Activated CD8-positive, alpha-beta T cell treated with anti-CD3 and anti-CD28 coated beads for 36 hours (primary cell): ENCODE data around the gene MAEA. TPM values are rescaled to one million over a fixed set of nuclear protein-coding genes. Genes with fewer than 3 reads are reported as not detected.

Experiments used
- ATAC-seq: fragments of 200-7000 bp; cut with Tn5 transposase; one replicate; pipeline ENCODE4 v1.10.0; 2021; ENCODE audit warnings: mild to moderate bottlenecking, moderate library complexity
- CTCF ChIA-PET: fragments of 350-600 bp; sonication (Branson Sonifier 250); formaldehyde crosslinking; loops from one replicate; lab custom pipeline; 2021; ENCODE audit warnings: antibody characterized with exemption; lab: Charles Lee
- POLR2A ChIA-PET: fragments of 350-600 bp; sonication (Branson Sonifier 250); formaldehyde crosslinking; loops from one replicate; lab custom pipeline; 2021; ENCODE audit warnings: antibody characterized with exemption; lab: Charles Lee
- DNase-seq: peaks from one replicate; pipeline ENCODE4 v3.0.0-alpha.2; 2020
- H3K27ac Mint-ChIP-seq: one replicate; pipeline ENCODE4 v1.8.0; 2021; ENCODE audit warnings: mild to moderate bottlenecking, mixed read lengths
- H3K27me3 Mint-ChIP-seq: one replicate; pipeline ENCODE4 v1.8.0; 2021; ENCODE audit warnings: mixed read lengths
- H3K36me3 Mint-ChIP-seq: one replicate; pipeline ENCODE4 v1.8.0; 2021; ENCODE audit warnings: low read depth, mixed read lengths
- H3K4me1 Mint-ChIP-seq: one replicate; pipeline ENCODE4 v1.8.0; 2021; ENCODE audit warnings: low read depth, mixed read lengths
- H3K4me3 Mint-ChIP-seq: one replicate; pipeline ENCODE4 v1.8.0; 2021; ENCODE audit warnings: mild to moderate bottlenecking, moderate library complexity, mixed read lengths
- H3K9me3 Mint-ChIP-seq: one replicate; pipeline ENCODE4 v1.8.0; 2021; ENCODE audit warnings: mixed read lengths
- intact Hi-C: fragments of 100-400 bp; cut with micrococcal nuclease; formaldehyde crosslinking; loops from one replicate; pipeline ENCODE4 v1.10.0; 2022
- total RNA-seq, 2 experiments: library from RNA; stranded (reverse); gene quantifications; one replicate each; pipeline ENCODE4 v1.2.3, GENCODE V29; 2021
- TF ChIP-seq, protein P1 (sequence below): fragments of 200-600 bp; IDR thresholded peaks from one replicate; pipeline ENCODE4 v1.8.0; 2022; ENCODE audit warnings: antibody characterized with exemption, mild to moderate bottlenecking

The MAEA gene
- total RNA-seq, 2 experiments from 2014 or later: 32.3 to 37.0 TPM

DNA sequence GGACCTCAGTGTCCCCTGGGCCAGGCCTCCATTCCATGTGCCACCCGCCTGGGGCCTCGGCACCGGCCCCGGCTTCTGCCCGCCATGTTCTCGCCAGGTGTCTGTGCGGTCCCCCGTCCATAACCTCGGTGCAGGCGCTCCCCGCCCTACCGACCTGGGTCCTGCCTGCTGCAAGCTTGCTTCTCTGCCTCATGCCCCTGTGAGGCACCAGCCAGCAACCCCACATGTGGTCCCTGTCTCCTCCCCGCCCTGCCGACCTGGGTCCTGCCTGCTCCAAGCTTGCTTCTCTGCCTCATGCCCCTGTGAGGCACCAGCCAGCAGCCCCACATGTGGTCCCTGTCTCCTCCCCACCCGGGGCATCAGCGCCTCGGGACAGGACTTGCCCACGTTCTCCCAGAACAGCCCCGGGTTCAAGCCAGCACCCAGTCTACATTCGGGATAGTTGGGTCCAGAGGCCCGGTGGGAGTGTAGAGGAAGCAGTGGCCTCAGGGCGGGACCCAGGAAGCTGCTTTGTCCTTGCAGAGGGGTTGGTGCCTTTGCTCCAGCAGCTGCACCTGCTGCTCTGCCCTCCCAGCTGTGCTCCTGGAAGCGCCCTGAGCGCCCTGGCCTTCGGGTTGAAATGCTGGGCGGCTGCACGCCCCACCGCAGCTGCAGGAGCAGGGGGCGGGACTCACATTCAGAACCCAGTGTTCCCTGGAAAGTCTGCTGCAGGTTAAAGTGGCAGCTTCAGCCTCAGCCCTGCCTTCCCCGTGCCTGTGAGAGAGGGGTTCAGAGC is 37.2 kb downstream of the MAEA start:
- Mint-ChIP-seq H3K9me3 (no peaks in the 10 kb centered on the region), H3K36me3 (peaks cover 22% of the 10 kb centered on the region), H3K4me1 (peaks cover 28% of the 10 kb centered on the region), H3K27ac (no peak overlapping the region), H3K27me3 (no peaks in the 10 kb centered on the region), H3K4me3 (no peak overlapping the region)
- ChIA-PET POLR2A (no interaction called here), CTCF (no interaction called here)
- no peak for ATAC-seq
- TF ChIP-seq, protein P1, sequence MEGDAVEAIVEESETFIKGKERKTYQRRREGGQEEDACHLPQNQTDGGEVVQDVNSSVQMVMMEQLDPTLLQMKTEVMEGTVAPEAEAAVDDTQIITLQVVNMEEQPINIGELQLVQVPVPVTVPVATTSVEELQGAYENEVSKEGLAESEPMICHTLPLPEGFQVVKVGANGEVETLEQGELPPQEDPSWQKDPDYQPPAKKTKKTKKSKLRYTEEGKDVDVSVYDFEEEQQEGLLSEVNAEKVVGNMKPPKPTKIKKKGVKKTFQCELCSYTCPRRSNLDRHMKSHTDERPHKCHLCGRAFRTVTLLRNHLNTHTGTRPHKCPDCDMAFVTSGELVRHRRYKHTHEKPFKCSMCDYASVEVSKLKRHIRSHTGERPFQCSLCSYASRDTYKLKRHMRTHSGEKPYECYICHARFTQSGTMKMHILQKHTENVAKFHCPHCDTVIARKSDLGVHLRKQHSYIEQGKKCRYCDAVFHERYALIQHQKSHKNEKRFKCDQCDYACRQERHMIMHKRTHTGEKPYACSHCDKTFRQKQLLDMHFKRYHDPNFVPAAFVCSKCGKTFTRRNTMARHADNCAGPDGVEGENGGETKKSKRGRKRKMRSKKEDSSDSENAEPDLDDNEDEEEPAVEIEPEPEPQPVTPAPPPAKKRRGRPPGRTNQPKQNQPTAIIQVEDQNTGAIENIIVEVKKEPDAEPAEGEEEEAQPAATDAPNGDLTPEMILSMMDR: no peak
- DNase-seq: no peak
- intact Hi-C loops: no loop called here

DNA sequence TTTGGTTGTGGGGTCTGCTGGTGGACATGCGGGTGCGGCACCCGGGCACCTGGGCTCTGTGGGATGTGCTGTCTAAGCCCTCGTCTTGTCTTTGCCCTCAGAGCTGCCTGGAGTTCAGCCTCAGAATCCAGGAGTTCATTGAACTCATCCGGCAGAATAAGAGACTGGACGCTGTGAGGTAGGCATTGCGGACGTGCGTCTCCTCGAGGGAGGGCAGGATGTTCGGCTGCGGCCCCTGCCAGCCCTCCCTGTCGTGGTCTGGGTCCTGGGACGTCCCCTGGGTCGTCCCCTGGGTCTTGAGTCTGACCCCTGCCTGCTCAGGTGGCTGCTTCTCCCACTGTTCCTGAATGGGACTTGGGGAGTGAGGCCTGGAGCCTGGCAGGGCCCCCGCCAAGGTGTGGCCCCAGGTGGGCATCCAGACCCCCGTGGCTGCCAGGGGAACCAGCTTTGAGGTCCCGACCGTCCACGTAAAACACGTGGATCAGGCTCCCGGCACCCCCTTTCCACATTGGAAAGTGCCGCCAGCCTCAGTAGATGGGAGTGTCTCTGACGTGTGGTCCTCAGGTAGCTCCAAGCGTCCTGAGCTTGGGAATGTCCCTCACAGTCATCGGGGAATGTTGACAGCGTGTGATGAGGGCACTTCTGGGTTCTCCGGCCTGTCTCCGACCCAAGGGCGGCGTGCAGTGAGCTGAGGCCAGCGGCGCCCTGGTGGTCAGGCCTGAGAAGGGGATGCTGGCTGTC is 38.0 kb downstream of the MAEA start:
- ATAC-seq (no peak), DNase-seq (no peak)
- TF ChIP-seq, protein P1: no peak
- POLR2A ChIA-PET: no interaction called here
- H3K9me3 Mint-ChIP-seq: no peaks in the 10 kb centered on the region
- no peak overlapping the region for H3K4me3 Mint-ChIP-seq
- H3K27ac Mint-ChIP-seq: no peak overlapping the region
- H3K27me3 Mint-ChIP-seq: no peaks in the 10 kb centered on the region
- intact Hi-C loops: no loop called here
- H3K36me3 Mint-ChIP-seq: peaks cover 23% of the 10 kb centered on the region
- CTCF ChIA-PET: no interaction called here
- peaks cover 30% of the 10 kb centered on the region for H3K4me1 Mint-ChIP-seq

DNA sequence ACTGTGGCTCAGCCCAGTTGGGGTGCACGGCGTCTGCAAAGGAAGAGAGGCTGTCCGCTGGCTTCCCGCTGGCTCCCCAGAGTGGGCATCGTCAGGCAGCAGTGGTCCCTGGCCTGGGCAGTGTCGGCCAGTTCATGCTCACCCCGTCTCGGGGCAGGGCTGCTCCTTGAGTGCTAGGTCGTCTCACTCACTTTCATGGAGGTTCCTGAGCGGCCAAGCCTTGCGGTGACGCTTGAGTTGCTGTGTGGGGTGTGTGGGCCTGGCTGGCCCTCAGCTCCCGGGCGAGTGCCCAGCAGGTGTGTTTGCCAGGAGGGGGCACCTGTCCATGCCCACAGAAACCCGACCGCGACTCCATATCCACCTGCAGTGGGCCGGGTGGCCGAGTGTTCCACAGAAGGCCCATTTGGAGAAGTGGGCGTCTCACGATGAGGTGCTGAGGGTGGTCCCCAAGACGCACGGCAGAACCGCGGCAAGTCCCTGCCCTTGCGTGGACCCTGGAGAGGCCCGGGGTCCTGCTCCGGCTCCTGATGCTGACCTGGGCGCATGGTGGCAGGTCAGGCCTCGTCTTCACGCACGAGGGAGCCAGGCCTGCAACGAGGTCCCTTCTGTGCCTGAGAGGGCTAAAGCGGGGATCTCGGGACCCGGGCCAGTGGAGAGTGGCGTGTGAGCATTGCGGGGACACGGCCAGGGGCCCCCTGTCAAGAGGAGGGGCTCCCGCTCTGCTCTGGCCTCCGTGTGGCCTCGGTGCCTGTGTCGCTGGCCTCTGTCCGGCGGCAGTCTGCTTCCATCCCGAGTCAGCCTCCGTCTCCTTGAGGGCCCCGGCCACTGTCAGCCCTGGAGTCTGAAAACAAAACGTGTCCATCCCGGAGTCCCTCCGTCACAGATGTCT is 38.8 kb downstream of the MAEA start:
- POLR2A ChIA-PET: no interaction called here
- Mint-ChIP-seq H3K9me3 (no peaks in the 10 kb centered on the region), H3K27ac (peak overlapping the region; percentile 68), H3K36me3 (peaks cover 20% of the 10 kb centered on the region), H3K4me1 (peaks cover 30% of the 10 kb centered on the region), H3K4me3 (no peak overlapping the region), H3K27me3 (no peaks in the 10 kb centered on the region)
- TF ChIP-seq, protein P1: no peak
- no peak for DNase-seq
- CTCF ChIA-PET: interaction anchor here (1.8 kb wide), 1 partner anchor 10 kb away, joined by 6 read pairs; no protein-coding TSS in a partner anchor
- ATAC-seq: no peak
- intact Hi-C loops: no loop called here

DNA sequence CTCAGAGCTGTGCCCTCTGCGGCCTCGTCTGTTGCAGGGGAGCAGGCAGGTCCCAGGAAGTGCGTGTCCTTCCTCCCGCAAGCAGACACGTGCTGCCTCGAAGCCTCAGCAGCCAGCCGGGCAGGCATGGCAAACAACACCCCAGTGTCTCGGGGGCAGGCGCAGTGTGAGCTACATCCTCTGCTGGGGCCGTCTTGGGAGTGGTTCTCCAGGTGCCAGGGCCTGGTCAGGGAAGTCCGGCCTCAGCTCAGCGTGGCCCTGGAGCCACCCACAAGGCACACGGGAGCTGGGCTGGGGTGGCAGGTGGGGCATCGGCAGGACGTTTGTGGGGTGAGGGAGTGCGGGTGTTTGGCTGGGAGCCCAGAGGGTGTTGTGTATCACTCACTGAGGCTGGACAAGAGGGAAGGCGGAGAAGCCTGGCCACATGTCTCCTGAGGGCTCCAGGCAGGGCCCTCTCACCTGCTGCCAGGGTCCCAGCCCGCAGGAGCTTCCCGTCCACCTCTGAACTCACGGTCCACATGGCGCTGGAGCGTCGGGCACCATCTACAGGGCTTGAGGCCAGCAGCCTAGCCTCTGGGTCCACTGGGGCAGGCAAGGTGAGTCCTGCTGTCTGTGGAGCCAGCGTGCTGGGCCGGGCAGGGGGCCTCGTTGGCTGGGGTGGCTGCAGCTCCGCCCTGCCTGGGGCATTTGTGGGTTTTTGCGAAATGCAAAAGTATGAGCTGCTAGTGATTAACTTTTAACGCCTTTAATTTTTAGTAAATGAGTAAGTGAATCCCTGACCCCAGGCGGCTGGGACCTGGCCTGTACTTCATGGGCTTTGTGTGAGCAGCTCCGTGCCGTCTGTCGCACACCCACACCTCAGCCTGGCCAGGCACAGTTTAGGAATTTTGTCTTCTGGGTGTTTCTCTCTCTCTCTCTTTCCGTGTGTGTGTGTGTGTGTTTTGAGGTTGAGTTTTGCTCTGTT is 40.0 kb downstream of the MAEA start:
- Mint-ChIP-seq H3K4me1 (peaks cover 33% of the 10 kb centered on the region), H3K4me3 (no peak overlapping the region), H3K36me3 (peaks cover 25% of the 10 kb centered on the region), H3K27me3 (no peaks in the 10 kb centered on the region), H3K9me3 (no peaks in the 10 kb centered on the region), H3K27ac (peak overlapping the region; percentile 91)
- DNase-seq (peak; percentile 43), ATAC-seq (peak; percentile 25)
- intact Hi-C loops: no loop called here
- POLR2A ChIA-PET: interaction anchor here (0.6 to 3.3 kb wide), 4 partner anchors 14 to 63 kb away, joined by 3 to 11 read pairs (median 4); partner anchors contain the start of gene MAEA
- CTCF ChIA-PET: interaction anchor here (0.6 to 1.8 kb wide), 9 partner anchors 11 to 183 kb away, joined by 3 to 6 read pairs (median 4); partner anchors contain the start of gene UVSSA
- TF ChIP-seq, protein P1: no peak
